MM.1S (cell line): ENCODE data around the gene DIRAS3.

ENCODE experiments used
- DNase-seq: peaks from one replicate; pipeline ENCODE4 v3.0.0-alpha.2; 2015
- H2AFZ ChIP-seq: fragments of 300-600 bp; sonication (generic); 2 replicates; pipeline ENCODE4 v1.6.0; 2016; ENCODE audit warnings: antibody characterized with exemption, low read length
- H3F3A ChIP-seq: fragments of 300-600 bp; sonication (generic); 2 replicates; pipeline ENCODE4 v1.6.1; 2016; ENCODE audit warnings: mild to moderate bottlenecking, antibody characterized with exemption, low read length, moderate library complexity, mixed read lengths; ENCODE audit not compliant: insufficient read depth
- H3K27ac ChIP-seq: fragments of 300-600 bp; sonication (generic); 2 replicates; pipeline ENCODE4 v1.5.1; 2016; ENCODE audit warnings: mild to moderate bottlenecking, low read length
- H3K27me3 ChIP-seq: fragments of 300-600 bp; sonication (generic); replicated peaks from 2 replicates; pipeline ENCODE4 v1.6.0; 2016; ENCODE audit warnings: low read length; ENCODE audit not compliant: insufficient read depth
- H3K36me3 ChIP-seq: fragments of 300-600 bp; sonication (generic); replicated peaks from 2 replicates; pipeline ENCODE4 v1.6.1; 2016; ENCODE audit warnings: mild to moderate bottlenecking, low read length, mixed read lengths; ENCODE audit not compliant: insufficient read depth
- H3K4me1 ChIP-seq: fragments of 300-600 bp; sonication (generic); 2 replicates; pipeline ENCODE4 v1.6.1; 2016; ENCODE audit warnings: low read length, mixed read lengths
- H3K4me2 ChIP-seq: fragments of 300-600 bp; sonication (generic); 2 replicates; pipeline ENCODE4 v1.6.0; 2016; ENCODE audit warnings: low read depth, low read length
- H3K4me3 ChIP-seq: fragments of 300-600 bp; sonication (generic); 2 replicates; pipeline ENCODE4 v1.5.1; 2016; ENCODE audit warnings: low read length, mixed read lengths
- H3K79me2 ChIP-seq: fragments of 300-600 bp; sonication (generic); 2 replicates; pipeline ENCODE4 v1.6.1; 2016; ENCODE audit warnings: mixed run types, low read length, mixed read lengths
- H3K9ac ChIP-seq: fragments of 300-600 bp; sonication (generic); 2 replicates; pipeline ENCODE4 v1.6.1; 2016; ENCODE audit warnings: low read length, mixed read lengths
- H3K9me2 ChIP-seq: fragments of 300-600 bp; sonication (generic); replicated peaks from 2 replicates; pipeline ENCODE4 v1.6.1; 2016; ENCODE audit warnings: mild to moderate bottlenecking, low read length, mixed read lengths; ENCODE audit not compliant: insufficient read depth
- H3K9me3 ChIP-seq: fragments of 300-600 bp; sonication (generic); replicated peaks from 2 replicates; pipeline ENCODE4 v1.6.1; 2016; ENCODE audit warnings: mild to moderate bottlenecking, low read length, mixed read lengths; ENCODE audit not compliant: insufficient read depth
- H4K20me1 ChIP-seq: fragments of 300-600 bp; sonication (generic); 2 replicates; pipeline ENCODE4 v1.6.1; 2016; ENCODE audit warnings: mild to moderate bottlenecking, low read length, moderate library complexity, mixed read lengths; ENCODE audit not compliant: insufficient read depth
- CTCF ChIP-seq: fragments of 300-600 bp; sonication (generic); IDR thresholded peaks from 2 replicates; pipeline ENCODE4 v1.5.1; 2016; ENCODE audit warnings: antibody characterized with exemption, low read length, mixed read lengths
- EZH2 ChIP-seq: fragments of 300-600 bp; sonication (generic); optimal IDR thresholded peaks from 2 replicates; pipeline ENCODE3; 2017; ENCODE audit warnings: low read depth, mild to moderate bottlenecking, antibody characterized with exemption, low read length, mixed read lengths
- EZH2phosphoT487 ChIP-seq: fragments of 300-600 bp; sonication (generic); IDR thresholded peaks from 2 replicates; pipeline ENCODE4 v1.6.1; 2018; ENCODE audit warnings: antibody characterized with exemption, low read length

DIRAS3 gene

GRCh38 chr1:68046885-68047658 is 3.4 kb downstream of the DIRAS3 start:
- Histone ChIP-seq H3K9ac (no peak overlapping the region), H4K20me1 (no peaks in the 10 kb centered on the region), H3K27me3 (no peaks in the 10 kb centered on the region), H2AFZ (no peak overlapping the region), H3K4me1 (no peaks in the 10 kb centered on the region), H3K9me2 (no peaks in the 10 kb centered on the region), H3K4me3 (no peak overlapping the region), H3K4me2 (no peak overlapping the region), H3K9me3 (no peaks in the 10 kb centered on the region), H3K27ac (no peak overlapping the region), H3F3A (no peaks in the 10 kb centered on the region), H3K36me3 (no peaks in the 10 kb centered on the region), H3K79me2 (no peaks in the 10 kb centered on the region)
- no peak for DNase-seq
- TF ChIP-seq EZH2 (no peak), EZH2phosphoT487 (no peak), CTCF (no peak)

- no peak for DNase-seq
- no peak overlapping the region for H2AFZ ChIP-seq
These were observed 4.0 kb downstream of the DIRAS3 start for GRCh38 chr1:68046423-68046822.

GRCh38 chr1:68045511-68046180 is 4.8 kb downstream of the DIRAS3 start:
- Histone ChIP-seq H4K20me1 (no peaks in the 10 kb centered on the region), H3K79me2 (no peaks in the 10 kb centered on the region)

More at GRCh38 chr1:68046423-68046822, 4.0 kb downstream of the DIRAS3 start:
- H3K9me2 ChIP-seq, result no peaks in the 10 kb centered on the region
- H3K9me3 ChIP-seq, result no peaks in the 10 kb centered on the region
- H3K36me3 ChIP-seq, result no peaks in the 10 kb centered on the region
- TF ChIP-seq EZH2, result no peak
- TF ChIP-seq CTCF, result no peak
- TF ChIP-seq EZH2phosphoT487, result no peak
- no peak overlapping the region for H3K4me3 ChIP-seq
- no peak overlapping the region for H3K27ac ChIP-seq
- H3F3A ChIP-seq, result no peaks in the 10 kb centered on the region
- H3K4me2 ChIP-seq, result no peak overlapping the region
- H4K20me1 ChIP-seq, result no peaks in the 10 kb centered on the region
- H3K27me3 ChIP-seq, result no peaks in the 10 kb centered on the region
- H3K9ac ChIP-seq, result no peak overlapping the region
- no peaks in the 10 kb centered on the region for H3K79me2 ChIP-seq
- H3K4me1 ChIP-seq, result no peaks in the 10 kb centered on the region

More at GRCh38 chr1:68045511-68046180, 4.8 kb downstream of the DIRAS3 start:
- Histone ChIP-seq H3K4me2 (no peak overlapping the region), H3K27me3 (no peaks in the 10 kb centered on the region), H3K9me2 (no peaks in the 10 kb centered on the region), H3K4me3 (no peak overlapping the region), H2AFZ (no peak overlapping the region), H3K9ac (no peak overlapping the region), H3K4me1 (no peaks in the 10 kb centered on the region), H3F3A (no peaks in the 10 kb centered on the region), H3K27ac (no peak overlapping the region), H3K9me3 (no peaks in the 10 kb centered on the region), H3K36me3 (no peaks in the 10 kb centered on the region)
- no peak for TF ChIP-seq EZH2
- no peak for TF ChIP-seq EZH2phosphoT487
- no peak for TF ChIP-seq CTCF
- DNase-seq, result no peak
